HG02973 (cell line): ENCODE results near the gene HMCN2.

Source experiments
- ATAC-seq: cut with Tn5 transposase; IDR thresholded peaks from one replicate; pipeline ENCODE4 v1.9.1; 2021; ENCODE audit warnings: moderate library complexity; ENCODE audit not compliant: unreplicated experiment

The HMCN2 gene

GRCh38 chr9:130288926-130289690, 23.5 kb downstream of the HMCN2 start:
- no peak for ATAC-seq

DNA sequence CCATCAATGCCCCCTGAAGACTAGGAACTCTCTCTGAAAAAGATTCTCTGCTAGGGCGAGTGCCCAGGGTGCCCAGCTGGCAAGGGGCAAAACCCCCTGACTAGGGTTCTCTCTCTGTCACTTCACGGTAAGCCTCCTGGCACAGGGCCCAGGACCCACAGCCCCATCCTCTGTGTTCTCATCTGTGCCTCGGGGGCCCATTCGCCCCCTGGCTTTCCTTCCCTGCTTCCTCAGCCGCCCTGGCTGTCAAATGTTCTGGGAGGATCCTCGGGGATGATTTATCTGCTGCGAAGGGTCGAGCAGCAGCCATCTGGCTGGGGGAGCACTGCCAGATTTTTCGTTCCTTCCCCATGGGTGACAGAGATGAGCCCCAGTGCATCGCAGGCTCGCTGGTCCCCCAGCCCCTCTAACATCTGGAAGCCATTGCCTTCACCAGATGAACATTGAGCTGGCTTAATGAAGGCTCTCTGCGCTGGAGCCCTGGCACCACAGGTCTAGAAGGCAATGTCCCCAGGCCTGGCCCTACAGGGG, 24.2 kb downstream of the HMCN2 start:
- ATAC-seq: no peak

DNA sequence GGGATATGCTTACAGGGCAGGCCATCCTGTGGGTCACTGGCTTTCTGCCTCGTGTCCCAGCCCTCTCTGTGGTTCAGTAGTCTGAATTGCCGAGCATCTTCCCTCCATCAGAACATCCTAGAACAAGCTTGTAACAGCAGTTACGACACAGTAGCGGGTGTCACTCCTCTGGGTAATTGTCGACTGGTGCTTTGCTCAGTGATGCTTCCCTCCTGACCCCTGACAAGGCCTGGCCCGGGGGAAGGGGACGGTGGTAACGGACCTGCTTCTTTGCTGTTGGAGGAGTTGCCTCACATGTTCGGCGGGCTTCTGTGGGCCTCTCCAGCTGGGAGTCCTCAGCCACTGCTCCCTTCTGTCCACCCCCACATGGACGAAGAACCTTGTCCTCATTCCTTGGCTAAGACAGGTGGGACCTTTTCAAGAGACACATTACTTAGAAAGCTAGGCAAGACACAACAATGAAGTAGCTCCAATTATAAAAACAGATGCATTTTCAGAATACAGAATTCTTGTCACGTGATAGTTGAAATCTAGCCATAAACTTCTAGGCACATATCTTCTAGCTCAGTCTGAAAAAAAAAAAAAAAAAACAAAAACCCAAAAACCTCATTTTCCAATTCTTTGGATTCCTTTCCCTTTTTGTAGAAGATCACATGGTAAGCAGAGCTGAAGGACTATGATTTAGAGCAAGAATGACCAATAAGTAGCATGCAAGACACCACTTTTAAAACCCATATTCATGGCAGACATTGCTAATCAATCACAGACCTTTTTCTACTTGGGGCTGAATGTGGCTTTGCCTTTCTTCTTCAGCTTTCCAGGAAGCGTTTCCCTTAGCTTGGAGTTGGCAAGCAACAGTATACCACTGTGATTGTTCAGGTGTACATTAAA, 25.0 kb downstream of the HMCN2 start:
- ATAC-seq: no peak

DNA sequence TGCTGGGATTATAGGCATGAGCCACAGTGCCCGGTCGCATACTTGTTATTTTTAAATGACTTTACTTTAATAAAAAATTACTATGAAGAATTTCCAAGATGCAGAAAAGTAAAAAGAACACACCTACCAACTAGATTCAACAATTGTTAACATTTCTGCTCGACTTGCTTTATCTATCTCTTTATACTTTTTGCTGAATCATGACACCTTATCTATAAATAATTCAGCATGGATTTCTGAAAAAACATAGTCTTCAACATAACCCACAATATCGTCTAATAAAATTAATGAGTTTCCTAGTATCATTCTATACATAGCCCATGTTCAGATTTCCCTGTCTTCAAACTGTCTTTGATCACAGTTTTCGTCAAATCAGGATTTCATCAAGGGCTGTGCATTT, 25.9 kb downstream of the HMCN2 start:
- ATAC-seq: no peak

- ATAC-seq: no peak
Measured at GRCh38 chr9:130292106-130292505, 26.5 kb downstream of the HMCN2 start.

DNA sequence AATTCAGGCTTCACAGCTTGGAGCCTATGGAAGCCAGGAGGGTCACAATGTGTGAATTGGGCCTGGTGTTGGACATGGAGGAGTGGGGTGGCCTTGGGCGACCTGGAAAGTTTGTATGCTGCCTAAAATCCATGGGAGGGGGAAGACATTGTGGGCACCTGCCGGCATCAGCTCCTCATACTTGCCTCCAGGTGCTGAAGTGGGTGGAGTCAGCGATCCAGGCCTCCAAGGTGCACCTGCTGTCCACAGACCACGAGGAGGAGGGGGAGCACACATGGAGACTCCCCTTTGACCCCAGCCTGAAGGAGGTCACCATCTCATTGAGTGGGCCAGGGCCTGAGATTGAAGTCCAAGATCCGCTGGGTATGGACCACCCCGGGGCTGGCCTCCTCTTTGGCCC, 29.1 kb downstream of the HMCN2 start:
- no peak for ATAC-seq

DNA sequence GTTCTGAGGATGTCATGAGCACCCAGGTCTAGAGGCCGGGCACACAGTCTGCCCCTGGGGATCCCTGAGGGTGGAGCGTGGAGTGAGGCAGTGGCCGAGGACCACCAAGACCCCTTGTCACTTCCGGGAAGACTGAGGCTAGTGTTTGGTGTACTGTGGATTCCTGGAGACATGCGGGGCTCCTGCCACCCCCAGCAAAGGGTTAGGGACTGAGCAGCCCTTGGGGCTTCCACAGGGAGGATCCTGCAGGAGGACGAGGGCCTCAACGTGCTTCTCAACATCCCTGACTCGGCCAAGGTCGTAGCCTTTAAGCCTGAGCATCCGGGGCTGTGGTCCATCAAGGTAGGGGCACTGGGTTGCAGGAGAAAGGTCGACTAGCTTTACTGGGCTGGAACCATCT, 29.9 kb downstream of the HMCN2 start:
- ATAC-seq: no peak

DNA sequence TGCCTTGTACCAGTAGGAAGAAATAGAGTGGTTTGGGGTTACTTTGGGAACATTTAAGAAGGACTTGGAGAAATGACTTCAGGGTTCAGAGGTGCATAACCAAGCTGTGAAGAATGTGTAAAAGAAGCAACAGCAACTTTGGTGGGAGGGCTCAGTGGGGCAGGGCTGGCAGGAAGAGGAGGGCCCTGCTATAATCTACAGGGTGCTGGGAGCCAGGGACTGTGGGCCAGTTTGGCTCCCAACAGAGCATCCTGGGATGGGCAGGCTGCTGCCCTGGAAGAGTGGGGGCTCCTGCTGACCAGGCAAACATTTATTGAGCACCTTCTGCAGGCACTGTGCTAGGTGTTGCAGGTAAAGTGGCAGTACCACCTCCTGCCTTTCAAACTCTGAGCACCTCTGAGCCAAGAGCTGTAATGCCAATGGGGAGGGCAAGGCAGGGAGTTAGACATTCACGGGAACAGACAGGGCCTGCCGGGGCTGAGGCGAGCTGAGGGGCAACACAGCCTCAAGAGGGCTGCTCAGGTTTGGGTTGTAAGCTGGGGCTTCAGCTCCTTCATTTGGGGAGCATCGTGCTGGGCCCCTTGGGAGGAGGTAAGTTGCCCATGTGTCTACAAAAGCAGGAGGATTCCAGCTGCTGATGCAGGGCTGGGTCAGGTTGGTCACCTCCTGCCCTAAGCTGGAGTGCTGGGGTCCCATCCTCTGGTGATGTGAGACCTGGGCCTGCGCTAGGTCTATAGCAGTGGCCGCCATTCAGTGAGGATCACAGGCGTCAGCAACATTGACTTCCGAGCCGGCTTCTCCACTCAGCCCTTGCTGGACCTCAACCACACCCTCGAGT, 30.6 kb downstream of the HMCN2 start:
- no peak for ATAC-seq

- no peak for ATAC-seq
Measured at GRCh38 chr9:130296783-130297055, 31.2 kb downstream of the HMCN2 start.

GRCh38 chr9:130297371-130297770, 31.8 kb downstream of the HMCN2 start:
- no peak for ATAC-seq

- ATAC-seq: no peak
Measured at GRCh38 chr9:130298662-130299279, 33.2 kb downstream of the HMCN2 start.

- no peak for ATAC-seq
Measured at GRCh38 chr9:130299785-130300615, 34.4 kb downstream of the HMCN2 start.

GRCh38 chr9:130300739-130301138, 35.2 kb downstream of the HMCN2 start:
- ATAC-seq: no peak

GRCh38 chr9:130301483-130302286, 36.1 kb downstream of the HMCN2 start:
- no peak for ATAC-seq

- no peak for ATAC-seq
Measured at GRCh38 chr9:130302785-130303612, 37.4 kb downstream of the HMCN2 start.

- ATAC-seq: no peak
Measured at GRCh38 chr9:130303613-130304055, 38.1 kb downstream of the HMCN2 start.

DNA sequence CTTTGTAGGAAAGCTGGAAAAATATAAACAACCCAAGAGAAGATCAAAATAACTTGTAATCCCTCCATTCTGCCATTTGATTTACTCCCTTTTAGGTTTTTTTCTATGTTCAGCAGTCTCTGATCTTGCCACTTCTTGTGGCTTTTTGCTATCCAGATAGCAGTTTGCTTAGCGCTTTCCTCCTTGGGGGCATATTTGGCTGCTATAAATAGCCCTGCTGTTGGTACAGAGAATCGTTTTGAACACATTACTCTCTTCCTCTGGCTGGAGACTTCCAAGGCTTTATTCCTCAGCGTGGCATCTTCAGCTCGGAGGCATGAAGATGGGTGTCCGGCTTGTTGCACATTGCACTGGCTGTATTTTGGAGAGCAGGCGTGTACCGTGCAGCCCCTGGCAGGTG, 38.6 kb downstream of the HMCN2 start:
- no peak for ATAC-seq

- no peak for ATAC-seq
Measured at GRCh38 chr9:130304643-130305042, 39.1 kb downstream of the HMCN2 start.
